NCI-H1092 (cell line): ENCODE measurements around the gene PTHLH.

Source experiments
- DNase-seq: peaks from one replicate; lab custom pipeline; 2025; lab: John Stamatoyannopoulos, UW

The PTHLH gene

DNA sequence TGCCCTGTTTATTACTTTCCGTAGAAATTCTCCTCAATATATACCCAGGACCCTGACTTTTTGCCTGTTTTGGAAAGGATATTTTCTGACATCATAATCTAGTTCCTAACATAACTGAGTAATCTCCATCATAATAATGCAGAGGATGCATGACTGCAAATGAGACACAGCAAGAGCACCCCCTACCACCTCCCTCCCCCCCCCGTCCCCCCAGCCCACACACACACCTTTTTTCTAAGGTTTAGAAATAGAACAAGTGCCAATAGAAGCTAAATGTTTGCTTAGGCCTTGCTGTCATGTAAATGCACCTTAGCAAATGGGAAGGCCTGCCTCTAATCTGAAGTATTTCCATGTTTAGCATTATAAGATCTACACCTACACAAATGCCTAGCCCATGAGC lies at the start of gene PTHLH:
Gene PTHLH (minus strand): TSS at position 13 of the 400 bp plus-strand sequence. CDS start 3,239 bp downstream, outside the sequence.
- no peak for DNase-seq

DNA sequence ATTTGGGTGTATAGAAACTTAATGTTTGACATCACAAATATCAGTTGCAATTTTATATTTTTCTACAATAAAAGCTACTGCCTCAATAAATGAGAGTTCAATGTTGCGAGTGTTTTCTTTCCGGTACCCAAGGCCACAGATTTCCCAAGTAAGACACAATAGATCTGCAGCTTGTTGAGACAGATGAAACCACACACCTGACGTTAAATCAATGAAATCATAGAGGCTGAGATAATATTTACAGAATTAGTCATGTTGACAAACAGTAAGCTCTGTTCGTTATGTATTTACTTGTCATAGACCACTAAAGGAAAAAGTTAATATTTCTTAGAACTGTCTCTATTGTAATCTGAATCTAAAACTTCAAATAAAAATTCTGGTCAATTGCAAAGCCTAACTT lies 49.2 kb upstream of the PTHLH start:
- no peak for DNase-seq

- no peak for DNase-seq
Measured at GRCh38 chr12:28017873-28018255, 45.3 kb upstream of the PTHLH start.

DNA sequence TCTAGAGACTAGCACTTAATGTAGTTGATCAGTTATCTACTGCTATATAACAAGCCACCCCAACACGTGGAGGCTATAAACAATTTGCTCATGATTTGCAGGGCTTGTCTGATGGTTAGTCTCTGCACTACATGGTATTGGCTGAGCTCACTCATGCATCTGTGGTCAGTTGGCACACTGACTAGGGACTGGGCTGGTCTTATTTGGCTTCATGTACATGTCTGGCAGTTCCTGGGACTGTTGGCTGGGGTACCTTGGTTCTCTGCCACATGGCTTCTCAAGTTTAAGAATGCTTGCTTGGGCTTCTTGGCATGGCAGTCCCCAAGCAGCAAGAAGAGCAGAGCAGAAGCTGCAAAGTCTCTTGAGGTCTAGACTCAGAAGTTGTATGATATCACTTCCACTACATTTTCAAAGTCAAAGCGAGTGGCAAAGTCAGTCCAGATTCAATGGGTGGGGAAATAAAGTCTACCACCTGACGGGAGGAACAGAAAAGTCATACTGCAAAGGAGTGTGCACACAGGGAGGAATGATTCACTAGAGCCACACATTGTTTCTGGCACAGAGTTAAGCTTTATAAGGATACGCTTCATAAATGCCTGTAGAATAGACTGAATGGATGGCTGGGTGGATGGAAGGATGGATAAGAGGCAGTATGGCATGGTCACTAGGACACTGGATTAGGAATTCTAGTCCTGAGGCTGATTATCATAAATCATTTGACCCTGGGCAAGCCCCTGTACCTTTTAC lies 44.8 kb upstream of the PTHLH start:
- DNase-seq: no peak

- DNase-seq: no peak
Measured at GRCh38 chr12:28015165-28015564, 42.6 kb upstream of the PTHLH start.

DNA sequence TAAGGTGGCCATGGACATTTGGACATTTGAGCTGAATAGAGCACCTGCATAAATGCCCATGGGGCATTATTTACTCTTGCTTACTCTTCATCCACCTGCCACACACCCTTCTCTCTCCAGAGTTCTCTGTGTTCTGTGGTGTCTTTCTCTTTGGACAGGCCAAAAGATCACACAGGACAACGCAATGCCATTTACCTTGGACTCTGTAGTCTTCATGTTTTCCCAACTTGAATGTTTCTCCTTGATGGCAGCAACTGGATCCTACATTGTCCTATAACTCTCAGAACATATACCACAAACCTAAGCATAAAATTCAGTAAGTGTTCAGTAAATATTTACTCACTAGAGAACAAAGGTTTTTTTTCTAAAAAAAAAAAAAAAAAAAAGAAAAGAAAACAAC lies 41.7 kb upstream of the PTHLH start:
- DNase-seq: no peak

GRCh38 chr12:28012333-28012918 lies 39.9 kb upstream of the PTHLH start:
- no peak for DNase-seq

DNA sequence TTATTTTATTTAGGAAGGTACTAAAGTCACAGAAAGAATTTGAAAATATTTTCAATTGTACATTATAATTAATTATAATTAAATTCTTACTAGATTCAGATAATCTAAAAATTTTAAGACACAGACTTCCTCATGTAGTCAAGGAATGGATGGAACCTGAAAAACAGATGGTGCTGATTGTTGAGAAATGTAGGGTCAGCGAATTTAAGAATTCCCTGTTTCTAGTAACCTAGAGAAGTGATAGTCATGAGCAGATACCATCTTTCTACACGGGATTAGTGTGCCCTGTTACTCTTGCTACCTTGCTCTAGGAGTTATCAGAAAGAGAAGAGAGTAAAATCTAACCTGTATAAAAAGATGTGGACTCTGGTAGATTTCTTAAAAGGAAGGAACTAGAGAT lies 37.5 kb upstream of the PTHLH start:
- no peak for DNase-seq

DNA sequence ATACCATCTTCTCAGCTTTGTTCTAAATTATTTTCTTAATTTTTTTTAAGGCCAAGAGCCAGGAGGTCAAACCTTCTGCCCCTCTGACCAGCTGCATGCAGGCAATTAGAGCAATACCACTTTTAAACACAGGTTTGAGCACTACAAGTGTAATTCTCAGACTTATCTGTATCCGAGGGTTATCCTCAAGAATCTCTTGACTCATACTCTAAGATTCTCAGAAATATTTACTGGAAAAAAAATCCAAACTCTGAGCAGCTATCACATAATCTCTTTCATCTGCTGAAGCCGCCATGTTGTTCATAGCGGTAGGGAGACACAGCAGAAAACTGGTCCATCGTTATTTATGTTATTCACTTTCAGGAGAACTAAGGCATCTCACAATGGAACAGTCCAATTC lies 27.4 kb upstream of the PTHLH start:
- no peak for DNase-seq

DNA sequence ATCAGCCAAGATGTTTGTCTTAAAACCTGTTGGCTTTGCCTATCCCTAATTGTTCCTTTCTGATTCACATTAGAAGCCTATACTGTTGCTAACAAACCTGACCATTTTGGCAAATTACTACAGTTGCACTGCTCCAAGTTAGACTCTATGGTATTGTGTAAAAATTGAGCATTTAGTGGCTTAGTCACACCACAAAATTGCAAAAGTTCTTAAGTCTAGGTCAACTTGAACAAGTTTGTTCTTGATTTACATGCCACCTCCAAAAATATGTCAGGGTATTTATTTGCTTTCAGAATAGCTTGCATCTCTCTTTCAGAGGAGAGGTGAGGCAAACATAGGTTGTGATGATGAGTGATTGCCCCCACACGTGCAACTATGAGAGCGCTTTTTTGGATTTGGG lies 27.0 kb upstream of the PTHLH start:
- DNase-seq: no peak

DNA sequence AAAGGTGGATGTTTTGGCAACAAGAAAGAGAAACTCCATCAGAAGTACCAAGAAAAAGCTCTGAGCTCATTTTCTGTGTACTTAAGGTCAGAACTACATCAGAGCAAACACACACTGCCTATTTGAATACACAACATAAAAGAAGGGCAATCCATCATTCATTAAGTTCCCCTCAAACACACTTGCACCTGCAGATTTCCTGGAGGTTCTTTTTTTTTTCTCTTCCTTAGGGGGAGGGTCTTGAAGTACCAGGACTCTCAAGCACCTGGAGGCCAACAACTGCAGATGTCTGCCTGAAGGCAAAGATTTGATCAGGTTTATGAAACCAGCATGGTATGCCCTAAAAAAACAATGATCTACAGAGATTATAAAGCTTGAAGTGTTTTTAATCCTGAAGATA lies 26.1 kb upstream of the PTHLH start:
- DNase-seq: no peak

DNA sequence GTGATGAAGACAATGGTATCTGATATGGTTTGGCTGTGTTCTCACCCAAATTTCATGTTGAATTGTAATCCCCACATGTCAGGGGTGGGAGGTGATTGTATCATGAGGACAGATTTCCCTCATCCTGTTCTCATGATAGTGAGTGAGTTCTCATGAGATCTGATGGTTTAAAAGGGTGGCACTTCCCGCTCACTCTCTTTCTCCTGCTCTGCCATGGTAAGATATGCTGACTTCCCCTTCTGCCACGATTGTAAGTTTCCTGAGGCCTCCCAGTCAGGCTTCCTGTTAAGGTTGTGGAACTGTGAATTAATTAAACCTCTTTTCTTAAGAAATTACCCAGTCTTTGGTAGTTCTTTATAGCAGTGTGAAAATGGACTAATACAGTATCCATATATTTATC lies 25.6 kb upstream of the PTHLH start:
- no peak for DNase-seq

GRCh38 chr12:27996761-27997160 lies 24.2 kb upstream of the PTHLH start:
- DNase-seq: no peak

DNA sequence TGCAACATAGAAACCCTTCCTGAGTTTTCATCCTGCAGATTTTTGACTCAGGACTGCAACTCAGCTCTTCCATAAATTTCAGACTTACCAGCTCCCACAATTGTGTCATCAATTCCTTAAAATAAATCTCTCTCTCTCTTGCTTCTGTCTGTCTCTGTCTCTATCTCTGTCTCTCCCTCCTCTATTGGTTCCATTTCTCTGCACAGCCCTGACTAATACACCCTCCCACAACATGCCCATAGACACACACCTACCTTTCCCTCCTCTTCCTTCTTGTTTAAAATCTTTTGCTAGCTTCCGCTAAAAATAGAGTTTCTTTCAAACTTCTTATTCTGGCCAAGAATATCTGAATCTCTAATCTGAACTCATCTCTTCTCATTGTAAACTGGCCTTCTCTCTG lies 22.9 kb upstream of the PTHLH start:
- no peak for DNase-seq

- DNase-seq: no peak
Measured at GRCh38 chr12:27988594-27989233, 16.2 kb upstream of the PTHLH start.

DNA sequence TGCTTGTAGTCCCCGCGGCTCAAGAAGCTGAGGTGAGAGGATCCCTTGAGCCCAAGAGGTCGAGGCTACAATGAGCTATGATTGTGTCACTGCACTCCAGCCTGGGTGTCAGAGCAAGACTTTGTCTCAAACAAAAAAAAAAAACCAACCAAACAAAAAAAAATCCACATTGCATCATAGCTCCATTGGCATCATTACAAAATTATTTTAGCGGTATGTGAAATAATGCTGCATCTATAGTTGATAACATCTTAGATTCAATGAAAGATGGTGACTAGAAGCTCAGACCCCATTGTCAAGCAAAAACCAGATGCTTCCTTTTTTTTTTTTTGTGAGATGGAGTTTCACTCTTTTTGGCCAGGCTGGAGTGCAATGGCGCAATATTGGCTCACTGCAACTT lies 14.8 kb upstream of the PTHLH start:
- DNase-seq: no peak

- no peak for DNase-seq
Measured at GRCh38 chr12:27984275-27984674, 11.7 kb upstream of the PTHLH start.

GRCh38 chr12:27982951-27983350 lies 10.4 kb upstream of the PTHLH start:
- DNase-seq: no peak

DNA sequence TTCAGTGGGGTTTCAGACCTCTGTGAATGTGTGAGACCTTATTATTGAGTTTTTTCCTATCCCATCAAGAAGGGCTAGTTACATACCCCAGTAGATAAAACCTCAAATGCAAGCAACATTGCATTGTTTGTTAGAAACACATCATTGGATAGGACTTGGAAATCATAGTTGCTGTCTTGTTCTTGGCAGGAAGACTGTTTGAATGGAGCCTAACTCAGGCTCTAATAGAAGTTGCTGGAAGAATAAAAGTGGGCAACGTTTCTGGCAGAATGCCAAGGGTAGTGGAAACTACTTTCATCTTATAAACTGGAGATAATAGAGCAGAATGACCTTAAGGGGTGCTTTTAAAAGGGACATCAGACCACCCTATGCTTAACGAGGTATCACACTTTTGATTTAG lies 9.9 kb upstream of the PTHLH start:
- no peak for DNase-seq

DNA sequence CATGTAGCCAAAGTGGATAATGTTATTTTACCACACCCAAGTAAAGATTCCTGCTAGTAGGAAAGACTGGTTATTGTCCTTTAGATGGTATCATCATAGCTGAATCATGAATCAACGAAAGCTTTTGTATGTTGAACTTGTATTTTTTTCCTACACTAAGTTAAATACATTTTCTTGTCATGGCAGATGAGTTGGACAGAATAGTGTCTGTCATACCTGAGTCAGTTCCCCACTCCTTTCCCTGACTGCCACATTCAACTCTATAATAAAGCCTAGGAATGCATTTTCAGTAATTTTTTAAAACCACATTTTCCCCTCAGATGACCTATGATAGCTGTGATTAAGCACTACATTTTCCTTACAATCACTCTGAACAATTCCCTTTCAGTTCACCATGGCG lies 9.3 kb upstream of the PTHLH start:
- DNase-seq: no peak

- no peak for DNase-seq
Measured at GRCh38 chr12:27979145-27979544, 6.6 kb upstream of the PTHLH start.

- no peak for DNase-seq
Measured at GRCh38 chr12:27975222-27976136, 2.9 kb upstream of the PTHLH start.
